GM12891 (cell line): ENCODE measurements around the gene PTK7.

Experiments
- POLR2A ChIP-seq: IDR thresholded peaks from 2 replicates; pipeline ENCODE4 v1.6.1; 2011; ENCODE audit warnings: low read depth, low read length, control low read depth
- POLR2AphosphoS5 ChIP-seq: IDR thresholded peaks from 2 replicates; pipeline ENCODE4 v1.6.1; 2011; ENCODE audit warnings: low read depth, low read length, control low read depth
- POU2F2 ChIP-seq: IDR thresholded peaks from 2 replicates; pipeline ENCODE4 v1.6.1; 2011; ENCODE audit warnings: low read depth, mild to moderate bottlenecking, control low read depth, low read length, moderate library complexity
- SPI1 ChIP-seq: IDR thresholded peaks from 2 replicates; pipeline ENCODE4 v1.6.1; 2011; ENCODE audit warnings: low read depth, low read length, control low read depth
- TAF1 ChIP-seq: IDR thresholded peaks from 2 replicates; pipeline ENCODE4 v1.6.1; 2011; ENCODE audit warnings: low read depth, low read length, control low read depth

DNA sequence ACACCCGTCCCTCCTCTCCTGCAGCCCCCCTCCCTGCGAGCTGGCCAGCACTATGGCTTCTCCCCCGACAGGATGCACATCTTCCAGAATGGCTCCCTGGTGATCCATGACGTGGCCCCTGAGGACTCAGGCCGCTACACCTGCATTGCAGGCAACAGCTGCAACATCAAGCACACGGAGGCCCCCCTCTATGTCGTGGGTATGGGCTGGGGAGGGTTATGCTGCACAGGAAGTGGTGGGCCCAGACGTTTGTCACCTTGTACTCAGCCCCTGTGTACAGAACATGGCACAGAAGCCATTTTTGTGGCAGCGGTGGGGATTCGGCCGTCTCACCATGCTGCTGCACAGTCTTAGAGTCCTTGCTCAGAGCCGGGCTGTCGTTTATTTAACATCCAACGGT, 66.0 kb downstream of the PTK7 start:
- TF ChIP-seq POLR2A (no peak), POLR2AphosphoS5 (no peak), TAF1 (no peak), POU2F2 (no peak), SPI1 (no peak)
